ENCODE measurements around the gene SH3BGRL2.
"Not testable (repeated sequence)": the region's sequence is repeated elsewhere in the genome, so short reads cannot be mapped to it uniquely, and the experiment has no call there.

The SH3BGRL2 gene

DNA sequence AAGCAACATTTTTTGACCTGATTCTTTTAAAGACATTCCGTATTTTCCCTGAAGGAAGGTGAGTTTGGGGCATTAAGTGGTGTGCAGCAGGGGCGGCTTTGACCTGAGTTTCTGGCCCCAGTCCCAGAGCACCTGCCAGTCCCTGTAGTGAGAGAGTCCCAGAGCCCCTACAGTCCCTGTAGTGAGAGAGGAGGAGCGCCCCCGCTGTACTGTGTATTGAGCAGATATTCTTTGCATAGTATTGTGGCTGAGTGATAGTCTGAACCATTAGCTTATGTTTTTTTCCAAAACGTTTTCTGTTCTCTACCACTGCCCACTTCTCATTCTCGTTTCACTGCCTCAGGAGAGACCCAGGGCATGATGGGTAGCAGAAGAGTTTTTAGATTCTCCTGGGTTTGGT, 17.2 kb upstream of the SH3BGRL2 start:
- Histone ChIP-seq H3K9ac (ENCODE audit: low read length in 5 of 5) (no peak overlapping the region), H3K27me3 (ENCODE audit: control insufficient read depth in 5 of 5, insufficient read depth in 4 of 5, low read length in 5 of 5) (no peaks in the 10 kb centered on the region), H3K4me3 (ENCODE audit: low read depth in 1 of 5, low read length in 5 of 5) (no peak overlapping the region), H3K27ac (ENCODE audit: low read depth, low read length) (no peak overlapping the region), H3K36me3 (ENCODE audit: control insufficient read depth in 5 of 5, insufficient read depth in 5 of 5, low read length in 5 of 5) (no peaks in the 10 kb centered on the region), H3K9me3 (ENCODE audit: control insufficient read depth in 5 of 5, low read length in 5 of 5) (no peaks in the 10 kb centered on the region), H3K4me1 (ENCODE audit: control insufficient read depth in 5 of 5, insufficient read depth in 5 of 5, low read length in 5 of 5) (peaks cover 0 to 3% (median 0%) of the 10 kb centered on the region in 5 donors)

DNA sequence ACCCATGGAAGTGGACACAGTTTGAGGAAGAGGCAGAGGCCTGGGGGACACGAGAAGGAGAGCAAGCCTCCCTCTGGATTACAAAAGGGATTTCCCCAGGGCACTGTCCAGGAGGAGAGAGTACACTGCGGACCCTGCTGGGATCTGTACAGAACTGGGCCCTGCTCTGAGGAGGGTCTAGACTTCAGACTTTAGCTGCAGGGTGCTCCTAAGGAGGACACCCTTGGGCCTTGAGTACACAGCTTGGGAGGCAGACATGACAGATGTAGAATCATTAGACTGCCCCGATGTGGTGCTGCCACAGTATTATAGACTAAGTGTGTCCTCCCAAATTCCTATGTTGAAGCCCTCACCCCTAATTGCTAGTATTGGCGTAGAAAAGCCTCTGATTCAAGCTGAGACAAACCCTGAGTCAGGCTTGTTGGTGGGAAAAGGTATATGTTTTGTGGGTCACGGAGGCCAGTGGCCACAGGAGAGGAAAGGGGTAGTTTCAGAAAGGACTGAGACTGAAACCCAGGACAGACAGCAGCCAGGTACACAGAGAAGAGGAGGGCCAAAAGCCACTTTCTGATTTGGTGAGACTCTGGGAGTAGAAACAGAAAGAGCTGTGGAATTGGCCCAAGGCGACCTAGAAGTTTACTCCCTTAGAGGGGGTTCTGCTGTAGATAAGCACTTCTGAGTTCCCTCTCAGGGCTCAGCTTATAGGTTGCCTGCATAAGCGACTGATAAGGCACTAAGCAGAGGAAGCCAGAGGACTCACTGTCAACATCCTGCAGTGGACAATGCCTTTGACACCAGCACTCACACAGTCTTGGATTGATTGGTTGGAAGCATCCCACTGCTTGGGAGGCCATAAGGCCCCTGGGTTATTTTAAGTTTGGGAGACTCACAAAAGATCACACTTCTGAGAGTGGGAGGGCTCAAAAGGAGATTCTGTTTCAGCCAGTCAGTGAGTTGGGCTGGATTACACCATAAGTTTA, 16.5 kb upstream of the SH3BGRL2 start:
- no peak overlapping the region for H3K27ac ChIP-seq (ENCODE audit: low read depth, low read length)
- H3K36me3 ChIP-seq (ENCODE audit: control insufficient read depth in 5 of 5, insufficient read depth in 5 of 5, low read length in 5 of 5): no peaks in the 10 kb centered on the region
- no peak overlapping the region for H3K4me3 ChIP-seq (ENCODE audit: low read depth in 1 of 5, low read length in 5 of 5)
- H3K9ac ChIP-seq (ENCODE audit: low read length in 5 of 5): no peak overlapping the region
- no peaks in the 10 kb centered on the region for H3K9me3 ChIP-seq (ENCODE audit: control insufficient read depth in 5 of 5, low read length in 5 of 5)
- no peaks in the 10 kb centered on the region for H3K27me3 ChIP-seq (ENCODE audit: control insufficient read depth in 5 of 5, insufficient read depth in 4 of 5, low read length in 5 of 5)
- peaks cover 0 to 3% (median 0%) of the 10 kb centered on the region in 5 donors for H3K4me1 ChIP-seq (ENCODE audit: control insufficient read depth in 5 of 5, insufficient read depth in 5 of 5, low read length in 5 of 5)

DNA sequence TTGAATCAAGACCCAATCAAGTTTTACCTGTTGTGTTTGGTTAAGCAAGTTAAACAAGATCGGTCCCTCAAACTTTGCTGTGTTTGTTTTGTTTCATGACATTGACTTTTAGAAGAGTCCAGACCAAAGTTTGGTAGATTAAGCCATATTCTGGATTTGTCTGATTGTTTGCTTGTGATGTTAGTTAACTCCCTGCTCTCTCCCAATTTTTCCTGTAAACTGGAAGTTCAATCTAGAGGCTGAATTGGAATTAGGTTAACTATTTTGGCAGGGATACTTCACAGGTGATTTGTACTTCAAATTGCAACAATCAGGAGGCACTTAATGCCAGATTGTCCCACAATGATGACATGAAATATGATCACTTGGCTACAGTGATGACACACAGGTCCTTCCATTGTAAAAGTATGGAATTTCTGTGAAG, 13.6 kb upstream of the SH3BGRL2 start:
- Histone ChIP-seq H3K4me1 (ENCODE audit: control insufficient read depth in 5 of 5, insufficient read depth in 5 of 5, low read length in 5 of 5) (peaks cover 0 to 3% (median 0%) of the 10 kb centered on the region in 5 donors), H3K27ac (ENCODE audit: low read depth, low read length) (no peak overlapping the region), H3K9ac (ENCODE audit: low read length in 5 of 5) (no peak overlapping the region), H3K4me3 (ENCODE audit: low read depth in 1 of 5, low read length in 5 of 5) (no peak overlapping the region), H3K27me3 (ENCODE audit: control insufficient read depth in 5 of 5, insufficient read depth in 4 of 5, low read length in 5 of 5) (no peaks in the 10 kb centered on the region), H3K36me3 (ENCODE audit: control insufficient read depth in 5 of 5, insufficient read depth in 5 of 5, low read length in 5 of 5) (no peaks in the 10 kb centered on the region), H3K9me3 (ENCODE audit: control insufficient read depth in 5 of 5, low read length in 5 of 5) (no peaks in the 10 kb centered on the region)

DNA sequence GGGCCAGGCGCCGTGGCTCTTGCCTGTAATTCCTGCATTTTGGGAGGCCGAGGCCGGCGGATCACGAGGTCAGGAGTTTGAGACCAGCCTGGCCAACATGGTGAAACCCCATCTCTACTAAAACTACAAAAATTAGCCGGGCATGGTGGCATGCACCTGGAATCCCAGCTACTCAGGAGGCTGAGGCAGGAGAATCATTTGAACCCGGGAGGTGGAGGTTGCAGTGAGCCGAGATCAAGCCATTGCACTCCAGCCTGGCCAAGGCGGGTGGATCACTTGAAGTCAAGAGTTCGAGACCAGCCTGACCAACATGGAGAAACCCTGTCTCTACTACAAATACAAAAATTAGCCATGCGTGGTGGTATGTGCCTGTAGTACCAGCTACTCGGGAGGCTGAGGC, 12.7 kb upstream of the SH3BGRL2 start:
- H3K9me3 ChIP-seq (ENCODE audit: control insufficient read depth in 5 of 5, low read length in 5 of 5); H3K4me1 ChIP-seq (ENCODE audit: control insufficient read depth in 5 of 5, insufficient read depth in 5 of 5, low read length in 5 of 5); H3K27me3 ChIP-seq (ENCODE audit: control insufficient read depth in 5 of 5, insufficient read depth in 4 of 5, low read length in 5 of 5); H3K9ac ChIP-seq (ENCODE audit: low read length in 5 of 5); H3K27ac ChIP-seq (ENCODE audit: low read depth, low read length); H3K4me3 ChIP-seq (ENCODE audit: low read depth in 1 of 5, low read length in 5 of 5); H3K36me3 ChIP-seq (ENCODE audit: control insufficient read depth in 5 of 5, insufficient read depth in 5 of 5, low read length in 5 of 5): not testable (repeated sequence)

DNA sequence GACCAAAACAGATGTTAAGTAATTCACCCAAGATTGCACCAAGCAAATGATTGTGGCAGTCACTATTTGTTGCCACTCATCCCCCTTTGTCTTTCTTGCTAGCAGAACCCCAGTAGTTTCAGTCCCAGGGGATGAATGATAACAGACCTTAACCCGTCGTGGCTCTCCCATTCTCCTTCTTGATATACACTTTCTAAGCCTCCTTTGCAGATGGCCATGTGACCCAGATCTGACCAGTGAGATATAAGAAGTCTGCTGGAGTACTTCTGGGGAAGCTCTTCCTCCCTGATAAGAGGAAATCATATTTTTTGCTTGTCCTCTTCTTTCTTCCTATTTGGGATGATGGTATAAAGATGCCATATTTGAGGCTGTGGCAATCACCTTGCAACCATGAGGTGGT, 9.6 kb upstream of the SH3BGRL2 start:
- Histone ChIP-seq H3K9me3 (ENCODE audit: control insufficient read depth in 5 of 5, low read length in 5 of 5) (no peaks in the 10 kb centered on the region), H3K36me3 (ENCODE audit: control insufficient read depth in 5 of 5, insufficient read depth in 5 of 5, low read length in 5 of 5) (peaks cover 0 to under 1% (median 0%) of the 10 kb centered on the region in 5 donors), H3K27me3 (ENCODE audit: control insufficient read depth in 5 of 5, insufficient read depth in 4 of 5, low read length in 5 of 5) (no peaks in the 10 kb centered on the region), H3K9ac (ENCODE audit: low read length in 5 of 5) (no peak overlapping the region), H3K4me3 (ENCODE audit: low read depth in 1 of 5, low read length in 5 of 5) (no peak overlapping the region), H3K27ac (ENCODE audit: low read depth, low read length) (no peak overlapping the region), H3K4me1 (ENCODE audit: control insufficient read depth in 5 of 5, insufficient read depth in 5 of 5, low read length in 5 of 5) (no peaks in the 10 kb centered on the region)

DNA sequence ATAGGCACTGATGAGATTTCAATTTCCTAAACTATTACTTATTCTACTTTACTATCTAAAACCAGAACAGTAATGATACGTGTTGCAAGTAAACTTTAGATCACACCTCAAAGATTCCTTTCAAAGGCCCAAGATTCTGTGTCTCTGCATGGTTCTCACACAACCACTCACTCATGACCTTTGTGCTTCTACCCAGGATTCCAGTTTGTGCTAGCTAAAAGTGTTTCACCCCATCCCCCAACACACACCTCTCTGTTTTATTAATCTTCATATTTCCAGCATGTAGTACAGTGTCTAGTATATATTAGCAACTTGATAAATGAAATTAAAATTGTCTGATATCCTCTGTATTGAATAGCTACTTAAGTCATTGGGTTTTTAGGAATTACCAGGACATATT, 8.8 kb upstream of the SH3BGRL2 start:
- Histone ChIP-seq H3K27me3 (ENCODE audit: control insufficient read depth in 5 of 5, insufficient read depth in 4 of 5, low read length in 5 of 5) (no peaks in the 10 kb centered on the region), H3K4me3 (ENCODE audit: low read depth in 1 of 5, low read length in 5 of 5) (no peak overlapping the region), H3K9me3 (ENCODE audit: control insufficient read depth in 5 of 5, low read length in 5 of 5) (no peaks in the 10 kb centered on the region), H3K4me1 (ENCODE audit: control insufficient read depth in 5 of 5, insufficient read depth in 5 of 5, low read length in 5 of 5) (no peaks in the 10 kb centered on the region), H3K9ac (ENCODE audit: low read length in 5 of 5) (no peak overlapping the region), H3K27ac (ENCODE audit: low read depth, low read length) (no peak overlapping the region), H3K36me3 (ENCODE audit: control insufficient read depth in 5 of 5, insufficient read depth in 5 of 5, low read length in 5 of 5) (peaks cover 0 to 2% (median 0%) of the 10 kb centered on the region in 5 donors)

DNA sequence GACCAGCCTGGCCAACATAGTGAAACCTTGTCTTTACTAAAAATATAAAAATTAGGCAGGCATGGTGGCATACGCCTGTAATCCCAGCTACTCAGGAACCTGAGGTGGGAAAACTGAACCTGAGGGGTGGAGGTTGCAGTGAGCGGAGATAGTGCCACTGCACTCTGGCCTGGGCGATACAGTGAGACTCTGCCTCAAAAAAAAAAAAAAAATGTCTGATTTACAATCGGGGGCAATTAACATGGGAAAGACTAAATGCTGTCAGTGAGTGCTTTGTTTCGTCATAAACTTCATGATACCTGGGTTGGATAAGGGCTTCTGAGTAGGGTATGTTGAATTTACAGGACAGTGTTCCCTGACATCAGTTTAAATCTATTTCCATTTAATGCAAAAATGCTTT, 8.0 kb upstream of the SH3BGRL2 start:
- no peak overlapping the region for H3K4me3 ChIP-seq (ENCODE audit: low read depth in 1 of 5, low read length in 5 of 5)
- no peak overlapping the region for H3K9ac ChIP-seq (ENCODE audit: low read length in 5 of 5)
- H3K36me3 ChIP-seq (ENCODE audit: control insufficient read depth in 5 of 5, insufficient read depth in 5 of 5, low read length in 5 of 5): peaks cover 0 to 2% (median 0%) of the 10 kb centered on the region in 5 donors
- no peak overlapping the region for H3K27ac ChIP-seq (ENCODE audit: low read depth, low read length)
- no peaks in the 10 kb centered on the region for H3K9me3 ChIP-seq (ENCODE audit: control insufficient read depth in 5 of 5, low read length in 5 of 5)
- no peaks in the 10 kb centered on the region for H3K4me1 ChIP-seq (ENCODE audit: control insufficient read depth in 5 of 5, insufficient read depth in 5 of 5, low read length in 5 of 5)
- no peaks in the 10 kb centered on the region for H3K27me3 ChIP-seq (ENCODE audit: control insufficient read depth in 5 of 5, insufficient read depth in 4 of 5, low read length in 5 of 5)

DNA sequence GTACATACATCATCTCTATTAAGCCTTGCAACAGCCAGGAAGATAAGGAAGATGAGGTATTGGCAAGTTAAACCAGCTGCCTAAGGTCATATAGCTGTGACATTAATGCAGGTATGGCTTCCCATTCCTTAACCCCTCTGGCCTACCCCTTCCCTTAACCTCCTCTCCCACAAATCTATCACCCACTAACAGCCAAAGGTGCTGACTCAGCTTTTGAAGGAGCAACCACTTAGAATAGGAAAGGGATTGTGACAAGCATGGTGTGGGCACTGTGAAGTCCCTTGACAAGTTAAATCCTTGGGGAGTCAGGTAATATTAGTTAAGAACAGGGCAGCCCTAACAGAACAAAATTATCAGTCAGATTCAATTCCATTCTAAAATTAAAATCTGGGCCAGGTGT, 5.4 kb upstream of the SH3BGRL2 start:
- H3K27ac ChIP-seq (ENCODE audit: low read depth, low read length): no peak overlapping the region
- H3K27me3 ChIP-seq (ENCODE audit: control insufficient read depth in 5 of 5, insufficient read depth in 4 of 5, low read length in 5 of 5): no peaks in the 10 kb centered on the region
- H3K9ac ChIP-seq (ENCODE audit: low read length in 5 of 5): no peak overlapping the region
- no peak overlapping the region for H3K4me3 ChIP-seq (ENCODE audit: low read depth in 1 of 5, low read length in 5 of 5)
- H3K4me1 ChIP-seq (ENCODE audit: control insufficient read depth in 5 of 5, insufficient read depth in 5 of 5, low read length in 5 of 5): peaks cover 0 to 5% (median 4%) of the 10 kb centered on the region in 5 donors
- H3K9me3 ChIP-seq (ENCODE audit: control insufficient read depth in 5 of 5, low read length in 5 of 5): no peaks in the 10 kb centered on the region
- H3K36me3 ChIP-seq (ENCODE audit: control insufficient read depth in 5 of 5, insufficient read depth in 5 of 5, low read length in 5 of 5): peaks cover 0 to 2% (median 0%) of the 10 kb centered on the region in 5 donors

DNA sequence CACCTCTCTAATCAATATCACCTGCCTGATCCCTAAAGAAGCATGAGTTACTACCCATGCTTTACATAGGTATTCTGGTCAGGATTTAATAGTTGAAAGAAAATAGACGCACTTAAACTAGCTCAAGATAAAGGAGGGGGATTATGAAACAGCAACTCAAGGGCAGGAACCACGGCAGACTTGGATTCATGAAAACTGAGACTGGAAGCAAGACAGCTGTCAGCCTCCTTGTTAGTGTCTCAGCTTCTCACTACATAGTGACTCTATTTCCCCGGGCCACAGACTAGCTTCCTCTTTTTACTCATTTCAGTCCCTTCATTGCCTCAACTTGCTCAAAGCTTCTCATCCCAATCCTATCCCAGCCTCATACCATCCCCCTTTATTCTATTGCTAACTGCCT, 4.3 kb upstream of the SH3BGRL2 start:
- H3K36me3 ChIP-seq (ENCODE audit: control insufficient read depth in 5 of 5, insufficient read depth in 5 of 5, low read length in 5 of 5): peaks cover 0 to 2% (median 0%) of the 10 kb centered on the region in 5 donors
- H3K27ac ChIP-seq (ENCODE audit: low read depth, low read length): no peak overlapping the region
- no peak overlapping the region for H3K4me3 ChIP-seq (ENCODE audit: low read depth in 1 of 5, low read length in 5 of 5)
- no peaks in the 10 kb centered on the region for H3K27me3 ChIP-seq (ENCODE audit: control insufficient read depth in 5 of 5, insufficient read depth in 4 of 5, low read length in 5 of 5)
- no peak overlapping the region for H3K9ac ChIP-seq (ENCODE audit: low read length in 5 of 5)
- peaks cover 0 to 12% (median 10%) of the 10 kb centered on the region in 5 donors for H3K4me1 ChIP-seq (ENCODE audit: control insufficient read depth in 5 of 5, insufficient read depth in 5 of 5, low read length in 5 of 5)
- H3K9me3 ChIP-seq (ENCODE audit: control insufficient read depth in 5 of 5, low read length in 5 of 5): no peaks in the 10 kb centered on the region

DNA sequence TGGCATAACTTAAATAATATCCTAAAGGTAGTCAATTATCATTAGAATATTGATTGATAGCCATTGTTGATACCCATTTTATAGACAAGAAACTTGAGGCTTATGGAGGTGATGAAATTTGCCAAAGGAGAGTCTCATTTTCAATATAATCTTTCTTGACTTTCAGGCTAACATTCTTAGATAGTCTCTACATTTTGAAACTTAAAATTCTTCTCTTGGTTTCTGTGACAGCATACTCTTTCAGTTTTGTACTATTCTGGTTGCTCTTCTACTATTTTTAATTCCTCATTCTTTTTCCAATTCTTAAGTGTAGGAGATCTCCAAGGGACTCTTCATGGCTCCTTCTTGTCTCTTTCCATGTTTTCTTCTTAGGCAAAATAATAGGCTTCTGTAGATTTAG, 3.7 kb upstream of the SH3BGRL2 start:
- H3K27me3 ChIP-seq (ENCODE audit: control insufficient read depth in 5 of 5, insufficient read depth in 4 of 5, low read length in 5 of 5): no peaks in the 10 kb centered on the region
- H3K4me3 ChIP-seq (ENCODE audit: low read depth in 1 of 5, low read length in 5 of 5): no peak overlapping the region
- no peak overlapping the region for H3K9ac ChIP-seq (ENCODE audit: low read length in 5 of 5)
- peaks cover 0 to 12% (median 10%) of the 10 kb centered on the region in 5 donors for H3K4me1 ChIP-seq (ENCODE audit: control insufficient read depth in 5 of 5, insufficient read depth in 5 of 5, low read length in 5 of 5)
- no peaks in the 10 kb centered on the region for H3K9me3 ChIP-seq (ENCODE audit: control insufficient read depth in 5 of 5, low read length in 5 of 5)
- peaks cover 0 to 2% (median 0%) of the 10 kb centered on the region in 5 donors for H3K36me3 ChIP-seq (ENCODE audit: control insufficient read depth in 5 of 5, insufficient read depth in 5 of 5, low read length in 5 of 5)
- no peak overlapping the region for H3K27ac ChIP-seq (ENCODE audit: low read depth, low read length)

Data from subcutaneous abdominal adipose tissue (tissue), 5 donors.